ENCODE measurements around the gene KIAA0753. TPM values are rescaled to one million over a fixed set of nuclear protein-coding genes. Genes with fewer than 3 reads are reported as not detected.
A peak's percentile ranks its signal among the peaks of the same experiment; 100 is the strongest.

KIAA0753 gene
- total RNA-seq, 2 donors from 2014 or later, result 37.2 to 50.1 TPM

GRCh38 chr17:6684881-6685767 lies 44.6 kb upstream of the KIAA0753 start:
- DNase-seq, result peak; percentile 61
- H3K27ac ChIP-seq (ENCODE audit: low read depth, low read length), result no peak overlapping the region
- H3K27ac Mint-ChIP-seq, result no peak overlapping the region
- H3K4me3 Mint-ChIP-seq, result peak overlapping the region; percentile 5
- peaks cover 26% of the 10 kb centered on the region for H3K4me1 Mint-ChIP-seq
- H3K9me3 ChIP-seq (ENCODE audit: control insufficient read depth, low read length), result no peaks in the 10 kb centered on the region
- H3K9ac ChIP-seq (ENCODE audit: extremely low read depth, low read length, poor library complexity, severe bottlenecking), result no peak overlapping the region
- no peaks in the 10 kb centered on the region for H3K36me3 Mint-ChIP-seq (ENCODE audit: low read depth)
- H3K27me3 ChIP-seq (ENCODE audit: control insufficient read depth, insufficient read depth, low read length, poor library complexity, severe bottlenecking), result no peaks in the 10 kb centered on the region
- H3K9me3 Mint-ChIP-seq, result no peaks in the 10 kb centered on the region
- H3K27me3 Mint-ChIP-seq (ENCODE audit: insufficient read depth), result peaks cover 5% of the 10 kb centered on the region
- H3K4me3 ChIP-seq (ENCODE audit: low read length), result no peak overlapping the region
- 87 to 88% methylated on average over 11 to 14 of the region's 14 CpGs for WGBS, 2 experiments (ENCODE audit: insufficient coverage in 1 of 2, insufficient read length in 1 of 2)
- peaks cover 9% of the 10 kb centered on the region for H3K4me1 ChIP-seq (ENCODE audit: control insufficient read depth, insufficient read depth, low read length)
- no peaks in the 10 kb centered on the region for H3K36me3 ChIP-seq (ENCODE audit: control insufficient read depth, insufficient read depth, low read length)
- TF ChIP-seq CTCF (conservative IDR thresholded peaks at IDR 0.05), result no peak

- Mint-ChIP-seq H3K36me3 (ENCODE audit: low read depth) (no peaks in the 10 kb centered on the region), H3K9me3 (no peaks in the 10 kb centered on the region), H3K4me3 (peak overlapping the region; percentile 5), H3K27me3 (ENCODE audit: insufficient read depth) (peaks cover 5% of the 10 kb centered on the region), H3K27ac (peak overlapping the region; percentile 45), H3K4me1 (peaks cover 26% of the 10 kb centered on the region)
- no peaks in the 10 kb centered on the region for H3K36me3 ChIP-seq (ENCODE audit: control insufficient read depth, insufficient read depth, low read length)
- peak; percentile 81 for DNase-seq
- no peak overlapping the region for H3K9ac ChIP-seq (ENCODE audit: extremely low read depth, low read length, poor library complexity, severe bottlenecking)
- H3K27ac ChIP-seq (ENCODE audit: low read depth, low read length), result no peak overlapping the region
- TF ChIP-seq CTCF (conservative IDR thresholded peaks at IDR 0.05), result no peak
- 67 to 84% methylated on average over 3 to 7 of the region's 7 CpGs for WGBS, 2 experiments (ENCODE audit: insufficient coverage in 1 of 2, insufficient read length in 1 of 2)
- no peaks in the 10 kb centered on the region for H3K9me3 ChIP-seq (ENCODE audit: control insufficient read depth, low read length)
- H3K4me1 ChIP-seq (ENCODE audit: control insufficient read depth, insufficient read depth, low read length), result peaks cover 9% of the 10 kb centered on the region
- H3K27me3 ChIP-seq (ENCODE audit: control insufficient read depth, insufficient read depth, low read length, poor library complexity, severe bottlenecking), result no peaks in the 10 kb centered on the region
- H3K4me3 ChIP-seq (ENCODE audit: low read length), result no peak overlapping the region
These were observed 43.9 kb upstream of the KIAA0753 start for GRCh38 chr17:6684460-6684783.

GRCh38 chr17:6683730-6684459 lies 43.4 kb upstream of the KIAA0753 start:
- no peak overlapping the region for H3K4me3 ChIP-seq (ENCODE audit: low read length)
- no peaks in the 10 kb centered on the region for H3K27me3 ChIP-seq (ENCODE audit: control insufficient read depth, insufficient read depth, low read length, poor library complexity, severe bottlenecking)
- peaks cover 9% of the 10 kb centered on the region for H3K4me1 ChIP-seq (ENCODE audit: control insufficient read depth, insufficient read depth, low read length)
- peak overlapping the region; percentile 45 for H3K27ac Mint-ChIP-seq
- no peaks in the 10 kb centered on the region for H3K36me3 Mint-ChIP-seq (ENCODE audit: low read depth)
- no peak overlapping the region for H3K9ac ChIP-seq (ENCODE audit: extremely low read depth, low read length, poor library complexity, severe bottlenecking)
- H3K4me3 Mint-ChIP-seq, result peak overlapping the region; percentile 5
- peaks cover 26% of the 10 kb centered on the region for H3K4me1 Mint-ChIP-seq
- no peaks in the 10 kb centered on the region for H3K9me3 Mint-ChIP-seq
- no peaks in the 10 kb centered on the region for H3K36me3 ChIP-seq (ENCODE audit: control insufficient read depth, insufficient read depth, low read length)
- peaks cover 5% of the 10 kb centered on the region for H3K27me3 Mint-ChIP-seq (ENCODE audit: insufficient read depth)
- DNase-seq, result no peak
- TF ChIP-seq CTCF (conservative IDR thresholded peaks at IDR 0.05), result no peak
- 97% methylated on average over 3 of the region's 3 CpGs; no CpG with 5 or more reads in 1 of the 2 experiments for WGBS, 2 experiments (ENCODE audit: insufficient coverage in 1 of 2, insufficient read length in 1 of 2)
- no peak overlapping the region for H3K27ac ChIP-seq (ENCODE audit: low read depth, low read length)
- H3K9me3 ChIP-seq (ENCODE audit: control insufficient read depth, low read length), result no peaks in the 10 kb centered on the region

Data from endodermal cell (in vitro differentiated cells).